Gastrocnemius medialis (tissue), 4 donors: ENCODE measurements around the gene PSMD10. TPM values are rescaled to one million over a fixed set of nuclear protein-coding genes. Genes with fewer than 3 reads are reported as not detected.

ENCODE experiments used
- ATAC-seq, 2 donors: fragments of 150-250 bp; one replicate each; pipeline ENCODE4 v1.9.1; 2016
- DNase-seq, 2 donors: peaks; one replicate each; pipeline ENCODE4 v3.0.0-alpha.2; 2019
- H3K27ac ChIP-seq, 4 donors: fragments of 200-600 bp; sonication (generic); 1 replicate in 1 of 4; 2 replicates in 3 of 4; pipeline ENCODE4 v1.5.1; 2016 to 2018; ENCODE audit warnings: mild to moderate bottlenecking in 2 of 4, moderate library complexity in 1 of 4
- H3K27me3 ChIP-seq, 3 donors: fragments of 200-600 bp; sonication (generic) in 2 of 3; 1 replicate in 1 of 3; 2 replicates in 2 of 3; pipeline versions ENCODE4 v1.5.1 to v1.6.0; 2016 to 2019; ENCODE audit warnings: mild to moderate bottlenecking in 1 of 3, moderate library complexity in 1 of 3
- H3K36me3 ChIP-seq, 2 donors: fragments of 200-600 bp; sonication (generic) in 1 of 2; one replicate each; pipeline ENCODE4 v1.5.1; 2017 to 2018
- H3K4me1 ChIP-seq, 2 donors: fragments of 200-600 bp; sonication (generic) in 1 of 2; one replicate each; pipeline ENCODE4 v1.5.1; 2016 to 2017; ENCODE audit warnings: mild to moderate bottlenecking in 2 of 2
- H3K4me3 ChIP-seq, 4 donors: fragments of 200-600 bp; sonication (generic) in 3 of 4; 1 replicate in 1 of 4; 2 replicates in 3 of 4; pipeline ENCODE4 v1.5.1; 2016 to 2019; ENCODE audit warnings: mild to moderate bottlenecking in 2 of 4
- H3K9me3 ChIP-seq, 3 donors: fragments of 200-600 bp; sonication (generic) in 2 of 3; 1 replicate in 1 of 3; 2 replicates in 2 of 3; pipeline ENCODE4 v1.5.1; 2016 to 2019
- POLR2A ChIP-seq, 2 donors: fragments of 450-650 bp; IDR thresholded peaks; one replicate each; pipeline ENCODE4 v1.6.1; 2017; ENCODE audit warnings: antibody characterized with exemption in 2 of 2, mild to moderate bottlenecking in 2 of 2, moderate library complexity in 2 of 2
- in situ Hi-C, 4 donors: fragments of 200-750 bp; cut with MboI; loops; one replicate each; pipeline versions ENCODE4 v1.15.0 to v1.8.0; 2017; ENCODE audit warnings: low sequenced_read_pairs in 4 of 4
- intact Hi-C: fragments of 100-400 bp; cut with DNase I; formaldehyde crosslinking; loops from one replicate; pipeline ENCODE4 v1.15.1; 2023; ENCODE audit warnings: low total_unique reads
- total RNA-seq, 4 donors: library from RNA; depleted of rRNA; stranded (reverse); fragments of >200 nt; gene quantifications; one replicate each; pipeline versions ENCODE4 v1.1.0 to v1.2.3, GENCODE V29; 2016
- TF ChIP-seq, protein P1 (sequence below), 5 experiments: fragments of 450-650 bp in 3 of 5; fragments of 200-600 bp in 2 of 5; sonication (generic) in 2 of 5; IDR thresholded peaks in 4 of 5; conservative IDR thresholded peaks in 1 of 5; 1 replicate in 4 of 5; 2 replicates in 1 of 5; pipeline ENCODE4 v1.5.1; 2016 to 2019; ENCODE audit warnings: antibody characterized with exemption in 5 of 5, mild to moderate bottlenecking in 3 of 5, moderate library complexity in 3 of 5

Gene PSMD10
- total RNA-seq, 4 donors from 2014 or later, result 16.5 to 33.5 (median 18.6) TPM

DNA sequence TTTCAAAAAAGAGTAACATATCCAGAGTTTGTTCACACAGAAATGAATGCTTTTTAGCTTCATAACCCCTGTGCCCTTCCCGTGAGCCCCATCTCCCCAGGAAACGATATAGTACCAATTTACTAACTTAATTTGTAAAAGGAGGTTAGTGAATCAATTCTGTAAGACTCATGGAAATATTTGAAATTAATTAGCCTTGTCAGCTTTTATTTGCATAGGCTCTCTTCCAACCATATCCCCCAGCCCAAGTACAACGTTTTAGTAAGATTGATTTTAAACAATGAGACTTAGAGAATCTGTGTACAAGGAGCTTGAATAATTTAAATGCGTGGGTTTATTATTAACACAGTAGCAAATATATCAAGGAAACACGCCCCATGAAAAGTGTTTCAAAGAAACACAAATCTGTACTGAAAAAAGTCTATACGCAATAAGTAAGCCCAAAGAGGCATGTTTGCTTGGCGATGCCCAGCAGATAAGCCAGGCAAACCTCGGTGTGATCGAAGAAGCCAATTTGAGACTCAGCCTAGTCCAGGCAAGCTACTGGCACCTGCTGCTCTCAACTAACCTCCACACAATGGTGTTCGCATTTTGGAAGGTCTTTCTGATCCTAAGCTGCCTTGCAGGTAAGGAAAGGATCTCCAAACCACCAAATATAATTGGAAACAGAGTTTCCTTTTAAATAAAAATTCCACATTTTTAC is 46.6 kb downstream of the PSMD10 start, which contains the start of gene VSIG1:
Gene VSIG1, plus strand, starts transcription at position 512 of the 703 bp plus-strand sequence. Its CDS starts 66 bp downstream, at position 578.
- Histone ChIP-seq H3K9me3 (no peaks in the 10 kb centered on the region), H3K4me1 (no peaks in the 10 kb centered on the region), H3K4me3 (no peak within 1 kb of the TSS), H3K27me3 (no peaks in the 10 kb centered on the region), H3K36me3 (no peaks in the 10 kb centered on the region), H3K27ac (no peak within 1 kb of the TSS)
- DNase-seq (no peak), ATAC-seq (no peak)
- in situ Hi-C loops (no loop called here), intact Hi-C loops (no loop called here)
- no peak for TF ChIP-seq POLR2A (IDR thresholded peaks at IDR 0.05)
- TF ChIP-seq, protein P1, sequence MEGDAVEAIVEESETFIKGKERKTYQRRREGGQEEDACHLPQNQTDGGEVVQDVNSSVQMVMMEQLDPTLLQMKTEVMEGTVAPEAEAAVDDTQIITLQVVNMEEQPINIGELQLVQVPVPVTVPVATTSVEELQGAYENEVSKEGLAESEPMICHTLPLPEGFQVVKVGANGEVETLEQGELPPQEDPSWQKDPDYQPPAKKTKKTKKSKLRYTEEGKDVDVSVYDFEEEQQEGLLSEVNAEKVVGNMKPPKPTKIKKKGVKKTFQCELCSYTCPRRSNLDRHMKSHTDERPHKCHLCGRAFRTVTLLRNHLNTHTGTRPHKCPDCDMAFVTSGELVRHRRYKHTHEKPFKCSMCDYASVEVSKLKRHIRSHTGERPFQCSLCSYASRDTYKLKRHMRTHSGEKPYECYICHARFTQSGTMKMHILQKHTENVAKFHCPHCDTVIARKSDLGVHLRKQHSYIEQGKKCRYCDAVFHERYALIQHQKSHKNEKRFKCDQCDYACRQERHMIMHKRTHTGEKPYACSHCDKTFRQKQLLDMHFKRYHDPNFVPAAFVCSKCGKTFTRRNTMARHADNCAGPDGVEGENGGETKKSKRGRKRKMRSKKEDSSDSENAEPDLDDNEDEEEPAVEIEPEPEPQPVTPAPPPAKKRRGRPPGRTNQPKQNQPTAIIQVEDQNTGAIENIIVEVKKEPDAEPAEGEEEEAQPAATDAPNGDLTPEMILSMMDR (IDR thresholded peaks at IDR 0.05 in 4 of 5, conservative IDR thresholded peaks at IDR 0.05 in 1 of 5), result no peak

DNA sequence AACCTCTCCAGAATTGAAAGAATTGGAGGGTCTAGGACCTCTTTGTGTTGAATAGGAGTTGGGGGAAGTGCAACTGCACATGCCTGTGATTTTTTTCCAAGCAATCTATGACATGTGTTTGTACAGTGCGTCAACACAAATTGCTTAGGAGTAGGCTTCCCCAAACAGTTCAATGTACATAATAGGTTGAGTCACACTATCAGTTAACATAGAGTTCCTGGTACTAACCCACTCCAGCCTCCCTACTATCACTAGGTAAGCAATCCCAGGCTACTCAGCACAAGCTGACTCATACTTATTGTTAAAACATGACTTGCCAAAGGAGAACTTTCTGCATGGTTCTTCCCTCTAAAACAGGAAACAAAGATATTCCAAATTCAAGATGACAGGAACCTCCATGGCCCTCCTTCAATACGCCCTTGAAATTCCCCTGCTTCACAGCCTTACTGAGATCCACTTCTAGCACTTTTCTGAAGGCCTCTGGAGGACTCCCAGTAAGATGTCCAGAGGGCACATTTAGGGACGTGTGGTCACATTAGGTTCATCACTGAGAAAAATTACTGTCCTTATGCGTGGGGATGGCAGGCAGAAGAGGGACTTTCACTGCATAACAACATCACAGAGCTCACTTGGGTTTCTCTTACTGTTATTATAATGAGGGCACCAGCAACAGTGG is 54.9 kb downstream of the PSMD10 start:
- no peak for ATAC-seq
- H3K4me3 ChIP-seq, result no peak overlapping the region
- intact Hi-C loops (no loop called here), in situ Hi-C loops (no loop called here)
- no peaks in the 10 kb centered on the region for H3K4me1 ChIP-seq
- no peak overlapping the region for H3K27ac ChIP-seq
- H3K9me3 ChIP-seq, result no peaks in the 10 kb centered on the region
- no peaks in the 10 kb centered on the region for H3K27me3 ChIP-seq
- no peak for TF ChIP-seq POLR2A (IDR thresholded peaks at IDR 0.05)
- H3K36me3 ChIP-seq, result no peaks in the 10 kb centered on the region
- no peak for DNase-seq

DNA sequence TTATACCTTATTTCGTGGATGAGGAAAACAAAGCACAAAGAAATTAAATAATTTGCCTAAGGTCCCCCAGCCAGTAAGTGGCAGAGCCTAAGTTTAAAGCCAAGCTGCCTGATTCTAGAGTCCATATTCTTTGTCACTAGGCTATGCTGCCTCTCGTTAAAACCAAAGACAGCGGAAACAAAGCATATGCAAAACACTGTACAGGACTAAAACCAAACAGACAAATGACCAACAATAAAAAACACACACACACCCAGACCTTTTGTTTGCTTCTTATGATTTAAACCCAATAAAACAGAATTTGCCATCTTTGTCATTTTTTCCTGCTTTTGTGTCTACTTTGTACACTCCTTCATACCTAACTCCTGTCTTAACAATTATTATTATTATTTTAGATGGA is 56.6 kb downstream of the PSMD10 start:
- Histone ChIP-seq H3K27me3 (no peaks in the 10 kb centered on the region), H3K36me3 (no peaks in the 10 kb centered on the region), H3K9me3 (no peaks in the 10 kb centered on the region), H3K4me1 (no peaks in the 10 kb centered on the region), H3K4me3 (no peak overlapping the region), H3K27ac (no peak overlapping the region)
- ATAC-seq, result no peak
- no peak for DNase-seq
- intact Hi-C loops, result no loop called here
- TF ChIP-seq POLR2A (IDR thresholded peaks at IDR 0.05), result no peak
- TF ChIP-seq, protein P1 (IDR thresholded peaks at IDR 0.05 in 4 of 5, conservative IDR thresholded peaks at IDR 0.05 in 1 of 5), result no peak
- in situ Hi-C loops, result no loop called here

Other genes starting within 250 kb of the PSMD10 start
- not detected for gene TEX13B, start 109.2 kb downstream of the PSMD10 start, total RNA-seq
- not detected for gene VSIG1, start 46.5 kb downstream of the PSMD10 start, total RNA-seq
- gene ATG4A, start 236 bp upstream of the PSMD10 start, total RNA-seq, result 10 to 100 TPM; 18.3 to 22.1 (median 20.4) TPM